Measurements from ENCODE around the gene PCDHGA1. TPM values are rescaled to one million over a fixed set of nuclear protein-coding genes. Genes with fewer than 3 reads are reported as not detected.

The PCDHGA1 gene
- total and polyA plus RNA-seq, 9 of the 15 experiments (the other 6 are each of a cell fraction or from before 2014, with no cell fraction given): 0.05 to 0.26 (median 0.18) TPM; not detected in 2

- peaks cover 0 to 7% of the 10 kb centered on the region in 2 experiments; a peak in 2 of 5 replicates for H3K4me1 ChIP-seq (replicated peaks in 1 of 2; ENCODE audit: control insufficient read depth in 2 of 2, insufficient read depth in 2 of 2, low read length in 2 of 2)
- H2AFZ ChIP-seq (ENCODE audit: low read depth, low read length): peak overlapping the region; percentile 89
- H4K20me1 ChIP-seq (replicated peaks; ENCODE audit: control insufficient read depth, insufficient read depth, low read length): no peaks in the 10 kb centered on the region
- FAIRE-seq: no peak
- peak overlapping the region; percentile 72 for H3K4me2 ChIP-seq (ENCODE audit: insufficient read depth, low read length)
- intact Hi-C loops (cut with micrococcal nuclease): loop anchor here (5.0 kb wide), 1 partner anchor 168 kb away; no protein-coding TSS in a partner anchor
- H3K27ac ChIP-seq (ENCODE audit: extremely low read depth, low read depth, low read length): no peak overlapping the region
- peaks cover 9 to 22% of the 10 kb centered on the region in 2 experiments for H3K27me3 ChIP-seq (ENCODE audit: control insufficient read depth in 2 of 2, insufficient read depth in 2 of 2, low read length in 2 of 2)
- no peaks in the 10 kb centered on the region for H3K79me2 ChIP-seq (ENCODE audit: control insufficient read depth, insufficient read depth, low read length)
- ChIA-PET CTCF (ENCODE audit: low intra/inter-chr PET ratio) (interaction anchor here (0.7 to 2.0 kb wide), 3 partner anchors 21 to 214 kb away, joined by 3 to 4 read pairs (median 4); no protein-coding TSS in a partner anchor), POLR2A (interaction anchor here (1.1 kb wide), 1 partner anchor 220 kb away, joined by 4 read pairs; no protein-coding TSS in a partner anchor)
- H3K9me3 ChIP-seq (replicated peaks; ENCODE audit: control insufficient read depth, insufficient read depth, low read depth, low read length): no peaks in the 10 kb centered on the region
- 23% methylated on average over 30 of the region's 31 CpGs for WGBS (ENCODE audit: insufficient coverage, low coverage, missing lambda C conversion rate)
- in situ Hi-C loops (cut with MboI): no loop called here
- H3K36me3 ChIP-seq (ENCODE audit: control insufficient read depth, insufficient read depth, low read length): no peaks in the 10 kb centered on the region
- peak; percentile 73 for ATAC-seq
- H3K9ac ChIP-seq (ENCODE audit: insufficient read depth in 1 of 2, low read depth in 2 of 2, low read length in 2 of 2): peak overlapping the region; percentile 37 to 39
- H3K9me1 ChIP-seq (ENCODE audit: control insufficient read depth, insufficient read depth, low read length): no peaks in the 10 kb centered on the region
- BruUV-seq (replicated peaks): TSS peak; percentile 42
- peak in 1 of 4 experiments; percentile 20 for DNase-seq (ENCODE audit: extremely low read depth in 1 of 4, low spot score in 3 of 4)
- H3K4me3 ChIP-seq: peak overlapping the region; percentile 40
- TF ChIP-seq RFX5 (IDR thresholded peaks at IDR 0.05; ENCODE audit: low read depth, low read length) (no peak), NCOA4 (IDR thresholded peaks at IDR 0.05; ENCODE audit: partially characterized antibody) (no peak), MLLT1 (IDR thresholded peaks at IDR 0.05) (no peak), ZBTB12 (CRISPR knock-in tag; IDR thresholded peaks at IDR 0.05) (no peak), ZNF3 (CRISPR knock-in tag; IDR thresholded peaks at IDR 0.05) (no peak), CCNT2 (IDR thresholded peaks at IDR 0.05; ENCODE audit: borderline replicate concordance, extremely low read depth, insufficient read length, low read depth, low read length) (no peak), IRF1 (CRISPR knock-in tag; IDR thresholded peaks at IDR 0.05; ENCODE audit: borderline replicate concordance) (no peak), CXXC5 (CRISPR knock-in tag; IDR thresholded peaks at IDR 0.05) (0 out of 2 replicates have a peak, but pooled peaks have one; percentile 29), MBD1 (CRISPR knock-in tag; IDR thresholded peaks at IDR 0.05) (peak; percentile 88; the same call in 1 of the 2 replicates), ETV1 (tag; conservative IDR thresholded peaks at IDR 0.05; ENCODE audit: low read depth) (0 out of 2 replicates have a peak, but pooled peaks have one; percentile 4), KAT8 (IDR thresholded peaks at IDR 0.05; ENCODE audit: low read depth) (peak; percentile 71), STAT6 (CRISPR knock-in tag; IDR thresholded peaks at IDR 0.05) (0 out of 2 replicates have a peak, but pooled peaks have one; percentile 48)
Observed at GRCh38 chr5:141343953-141344463, 13.7 kb downstream of the PCDHGA1 start.

Measured in K562 (cell line).